Measurements from ENCODE around the gene SYTL1. TPM values are rescaled to one million over a fixed set of nuclear protein-coding genes. Genes with fewer than 3 reads are reported as not detected.

SYTL1 gene
- total RNA-seq, 3 donors from 2014 or later (not counting 1 experiment from before 2014, with no cell fraction given) = 244 to 312 (median 273) TPM

GRCh38 chr1:27397110-27397509, 55.3 kb downstream of the SYTL1 start:
- Histone ChIP-seq H3K4me3 (ENCODE audit: low read length) (no peak overlapping the region), H3K36me3 (ENCODE audit: control insufficient read depth, insufficient read depth, low read length) (no peaks in the 10 kb centered on the region), H3K27ac (ENCODE audit: low read length) (no peak overlapping the region), H3K9me3 (ENCODE audit: control insufficient read depth, insufficient read depth, low read length) (no peaks in the 10 kb centered on the region), H3K4me1 (ENCODE audit: control insufficient read depth, insufficient read depth, low read length) (peaks cover 27% of the 10 kb centered on the region), H3K27me3 (ENCODE audit: control insufficient read depth, insufficient read depth, low read length) (no peaks in the 10 kb centered on the region)
- H3K36me3 Mint-ChIP-seq = no peaks in the 10 kb centered on the region
- H3K4me1 Mint-ChIP-seq = peaks cover 16 to 31% of the 10 kb centered on the region in 2 donors
- 95% methylated on average over 3 of the region's 3 CpGs for WGBS (ENCODE audit: insufficient coverage)
- intact Hi-C loops (cut with micrococcal nuclease) = loop anchor here (5.0 kb wide), 1 partner anchor 295 kb away; no protein-coding TSS in a partner anchor
- H3K9me3 Mint-ChIP-seq = no peaks in the 10 kb centered on the region
- no peak overlapping the region for H3K27ac Mint-ChIP-seq
- H3K4me3 Mint-ChIP-seq = no peak overlapping the region
- TF ChIP-seq, protein P1, sequence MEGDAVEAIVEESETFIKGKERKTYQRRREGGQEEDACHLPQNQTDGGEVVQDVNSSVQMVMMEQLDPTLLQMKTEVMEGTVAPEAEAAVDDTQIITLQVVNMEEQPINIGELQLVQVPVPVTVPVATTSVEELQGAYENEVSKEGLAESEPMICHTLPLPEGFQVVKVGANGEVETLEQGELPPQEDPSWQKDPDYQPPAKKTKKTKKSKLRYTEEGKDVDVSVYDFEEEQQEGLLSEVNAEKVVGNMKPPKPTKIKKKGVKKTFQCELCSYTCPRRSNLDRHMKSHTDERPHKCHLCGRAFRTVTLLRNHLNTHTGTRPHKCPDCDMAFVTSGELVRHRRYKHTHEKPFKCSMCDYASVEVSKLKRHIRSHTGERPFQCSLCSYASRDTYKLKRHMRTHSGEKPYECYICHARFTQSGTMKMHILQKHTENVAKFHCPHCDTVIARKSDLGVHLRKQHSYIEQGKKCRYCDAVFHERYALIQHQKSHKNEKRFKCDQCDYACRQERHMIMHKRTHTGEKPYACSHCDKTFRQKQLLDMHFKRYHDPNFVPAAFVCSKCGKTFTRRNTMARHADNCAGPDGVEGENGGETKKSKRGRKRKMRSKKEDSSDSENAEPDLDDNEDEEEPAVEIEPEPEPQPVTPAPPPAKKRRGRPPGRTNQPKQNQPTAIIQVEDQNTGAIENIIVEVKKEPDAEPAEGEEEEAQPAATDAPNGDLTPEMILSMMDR (IDR thresholded peaks at IDR 0.05) = no peak
- H3K27me3 Mint-ChIP-seq (ENCODE audit: low read depth in 2 of 2) = peaks cover 2 to 4% of the 10 kb centered on the region in 2 donors
- DNase-seq = no peak
- ATAC-seq = no peak

- Mint-ChIP-seq H3K4me1 (peaks cover 15 to 27% of the 10 kb centered on the region in 2 donors), H3K36me3 (no peaks in the 10 kb centered on the region), H3K27ac (no peak overlapping the region), H3K4me3 (no peak overlapping the region), H3K9me3 (no peaks in the 10 kb centered on the region), H3K27me3 (ENCODE audit: low read depth in 2 of 2) (no peaks in the 10 kb centered on the region)
- Histone ChIP-seq H3K4me1 (ENCODE audit: control insufficient read depth, insufficient read depth, low read length) (peaks cover 29% of the 10 kb centered on the region), H3K4me3 (ENCODE audit: low read length) (no peak overlapping the region), H3K27ac (ENCODE audit: low read length) (no peak overlapping the region), H3K36me3 (ENCODE audit: control insufficient read depth, insufficient read depth, low read length) (no peaks in the 10 kb centered on the region), H3K9me3 (ENCODE audit: control insufficient read depth, insufficient read depth, low read length) (no peaks in the 10 kb centered on the region), H3K27me3 (ENCODE audit: control insufficient read depth, insufficient read depth, low read length) (no peaks in the 10 kb centered on the region)
- DNase-seq (no peak), ATAC-seq (no peak)
- TF ChIP-seq, protein P1 (IDR thresholded peaks at IDR 0.05) = no peak
- intact Hi-C loops (cut with micrococcal nuclease) = loop anchor here (5.0 kb wide), 1 partner anchor 295 kb away; no protein-coding TSS in a partner anchor
- 88% methylated on average over 7 of the region's 7 CpGs for WGBS (ENCODE audit: insufficient coverage)
Observed at GRCh38 chr1:27397749-27398148, 55.9 kb downstream of the SYTL1 start.

DNA sequence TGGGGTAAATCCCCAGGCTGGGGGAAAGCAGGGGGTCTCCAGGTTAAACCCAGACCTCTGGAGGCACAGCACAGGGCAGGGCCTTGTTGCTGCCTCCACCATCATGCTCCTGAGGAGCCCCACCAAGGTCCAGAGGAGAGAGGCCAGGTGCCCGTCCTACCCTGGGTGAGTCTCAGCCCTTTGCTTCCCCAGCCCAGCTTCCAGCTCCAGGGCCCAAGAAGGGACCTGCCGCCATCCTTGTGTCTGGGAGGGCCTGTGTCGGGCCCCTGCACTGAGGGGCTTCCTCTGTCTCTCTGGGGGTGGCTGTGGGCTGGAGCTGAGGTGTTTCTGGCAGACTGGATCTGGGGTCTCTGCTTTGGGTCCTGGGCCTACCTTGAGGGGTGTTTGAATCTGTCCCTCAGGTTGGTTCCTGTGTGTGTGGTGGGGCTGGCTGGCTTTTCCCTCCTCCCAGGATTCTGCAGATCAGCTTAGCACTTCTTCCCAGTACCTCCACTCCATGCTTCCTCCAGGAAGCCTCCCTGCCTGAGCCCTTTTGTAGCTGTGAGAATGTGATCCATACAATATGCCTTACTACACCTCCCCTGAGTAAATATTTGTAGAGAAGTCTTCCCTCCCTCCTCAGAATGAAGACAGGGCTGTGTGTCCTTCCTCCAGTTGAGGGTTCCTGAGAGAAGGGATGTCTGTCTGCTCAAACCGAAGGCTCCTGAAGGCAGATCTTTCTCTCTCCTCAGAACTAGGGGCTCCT, 56.8 kb downstream of the SYTL1 start:
- Histone ChIP-seq H3K36me3 (ENCODE audit: control insufficient read depth, insufficient read depth, low read length) (no peaks in the 10 kb centered on the region), H3K27ac (ENCODE audit: low read length) (no peak overlapping the region), H3K9me3 (ENCODE audit: control insufficient read depth, insufficient read depth, low read length) (no peaks in the 10 kb centered on the region), H3K4me3 (ENCODE audit: low read length) (no peak overlapping the region), H3K4me1 (ENCODE audit: control insufficient read depth, insufficient read depth, low read length) (peaks cover 32% of the 10 kb centered on the region), H3K27me3 (ENCODE audit: control insufficient read depth, insufficient read depth, low read length) (no peaks in the 10 kb centered on the region)
- DNase-seq (no peak), ATAC-seq (no peak)
- H3K27ac Mint-ChIP-seq = peak overlapping the region in 1 of 2 donors; percentile 57
- intact Hi-C loops (cut with micrococcal nuclease) = loop anchor here (5.0 kb wide), 1 partner anchor 296 kb away; no protein-coding TSS in a partner anchor
- H3K27me3 Mint-ChIP-seq (ENCODE audit: low read depth in 2 of 2) = no peaks in the 10 kb centered on the region
- H3K36me3 Mint-ChIP-seq = no peaks in the 10 kb centered on the region
- 87% methylated on average over 4 of the region's 4 CpGs for WGBS (ENCODE audit: insufficient coverage)
- no peaks in the 10 kb centered on the region for H3K9me3 Mint-ChIP-seq
- TF ChIP-seq, protein P1 (IDR thresholded peaks at IDR 0.05) = no peak
- H3K4me3 Mint-ChIP-seq = no peak overlapping the region
- peaks cover 23 to 33% of the 10 kb centered on the region in 2 donors for H3K4me1 Mint-ChIP-seq
